Measurements from ENCODE around the gene EZH2. TPM values are rescaled to one million over a fixed set of nuclear protein-coding genes. Genes with fewer than 3 reads are reported as not detected.

Gene EZH2
- total RNA-seq, 1 experiment from 2014 or later, result 35.4 TPM

DNA sequence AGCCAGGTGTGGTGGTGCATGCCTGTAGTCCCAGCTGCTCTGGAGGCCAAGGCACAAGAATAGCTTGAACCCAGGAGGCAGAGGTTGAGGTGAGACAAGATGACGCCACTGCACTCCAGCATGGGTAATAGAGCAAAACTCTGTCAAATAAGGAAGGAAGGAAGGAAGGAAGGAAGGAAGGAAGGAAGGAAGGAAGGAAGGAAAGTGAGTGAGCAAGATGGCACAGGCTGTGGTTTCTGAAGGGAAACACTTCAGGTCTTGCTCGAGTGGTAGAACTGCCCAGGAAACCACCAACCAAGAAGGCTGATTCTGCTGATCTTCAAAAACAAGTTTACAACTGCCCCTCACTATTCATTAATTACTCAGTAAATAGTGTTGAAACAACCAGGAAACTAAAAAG lies 45.2 kb downstream of the EZH2 start:
- TF ChIP-seq HMGA2 (CRISPR knock-in tag; IDR thresholded peaks at IDR 0.05) (no peak), JAZF1 (CRISPR knock-in tag; IDR thresholded peaks at IDR 0.05) (no peak), KAT7 (CRISPR knock-in tag; IDR thresholded peaks at IDR 0.05; ENCODE audit: borderline replicate concordance) (no peak), TCF7 (CRISPR knock-in tag; IDR thresholded peaks at IDR 0.05; ENCODE audit: low read depth) (no peak), GTF2I (CRISPR knock-in tag; conservative IDR thresholded peaks at IDR 0.05) (no peak), PRRX2 (CRISPR knock-in tag; IDR thresholded peaks at IDR 0.05) (no peak), TP53 (CRISPR knock-in tag; IDR thresholded peaks at IDR 0.05) (no peak), RELA (CRISPR knock-in tag; IDR thresholded peaks at IDR 0.05; ENCODE audit: borderline replicate concordance) (no peak), NR2C2 (CRISPR knock-in tag; IDR thresholded peaks at IDR 0.05) (no peak), ETV6 (CRISPR knock-in tag; IDR thresholded peaks at IDR 0.05) (no peak)
- TF ChIP-seq, protein P1, sequence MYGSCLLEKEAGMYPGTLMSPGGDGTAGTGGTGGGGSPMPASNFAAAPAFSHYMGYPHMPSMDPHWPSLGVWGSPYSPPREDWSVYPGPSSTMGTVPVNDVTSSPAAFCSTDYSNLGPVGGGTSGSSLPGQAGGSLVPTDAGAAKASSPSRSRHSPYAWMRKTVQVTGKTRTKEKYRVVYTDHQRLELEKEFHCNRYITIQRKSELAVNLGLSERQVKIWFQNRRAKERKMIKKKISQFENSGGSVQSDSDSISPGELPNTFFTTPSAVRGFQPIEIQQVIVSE (CRISPR knock-in tag; IDR thresholded peaks at IDR 0.05; ENCODE audit: borderline replicate concordance), result no peak
- TF ChIP-seq, protein P2, sequence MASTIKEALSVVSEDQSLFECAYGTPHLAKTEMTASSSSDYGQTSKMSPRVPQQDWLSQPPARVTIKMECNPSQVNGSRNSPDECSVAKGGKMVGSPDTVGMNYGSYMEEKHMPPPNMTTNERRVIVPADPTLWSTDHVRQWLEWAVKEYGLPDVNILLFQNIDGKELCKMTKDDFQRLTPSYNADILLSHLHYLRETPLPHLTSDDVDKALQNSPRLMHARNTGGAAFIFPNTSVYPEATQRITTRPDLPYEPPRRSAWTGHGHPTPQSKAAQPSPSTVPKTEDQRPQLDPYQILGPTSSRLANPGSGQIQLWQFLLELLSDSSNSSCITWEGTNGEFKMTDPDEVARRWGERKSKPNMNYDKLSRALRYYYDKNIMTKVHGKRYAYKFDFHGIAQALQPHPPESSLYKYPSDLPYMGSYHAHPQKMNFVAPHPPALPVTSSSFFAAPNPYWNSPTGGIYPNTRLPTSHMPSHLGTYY (CRISPR knock-in tag; IDR thresholded peaks at IDR 0.05), result no peak
- TF ChIP-seq, protein P3, sequence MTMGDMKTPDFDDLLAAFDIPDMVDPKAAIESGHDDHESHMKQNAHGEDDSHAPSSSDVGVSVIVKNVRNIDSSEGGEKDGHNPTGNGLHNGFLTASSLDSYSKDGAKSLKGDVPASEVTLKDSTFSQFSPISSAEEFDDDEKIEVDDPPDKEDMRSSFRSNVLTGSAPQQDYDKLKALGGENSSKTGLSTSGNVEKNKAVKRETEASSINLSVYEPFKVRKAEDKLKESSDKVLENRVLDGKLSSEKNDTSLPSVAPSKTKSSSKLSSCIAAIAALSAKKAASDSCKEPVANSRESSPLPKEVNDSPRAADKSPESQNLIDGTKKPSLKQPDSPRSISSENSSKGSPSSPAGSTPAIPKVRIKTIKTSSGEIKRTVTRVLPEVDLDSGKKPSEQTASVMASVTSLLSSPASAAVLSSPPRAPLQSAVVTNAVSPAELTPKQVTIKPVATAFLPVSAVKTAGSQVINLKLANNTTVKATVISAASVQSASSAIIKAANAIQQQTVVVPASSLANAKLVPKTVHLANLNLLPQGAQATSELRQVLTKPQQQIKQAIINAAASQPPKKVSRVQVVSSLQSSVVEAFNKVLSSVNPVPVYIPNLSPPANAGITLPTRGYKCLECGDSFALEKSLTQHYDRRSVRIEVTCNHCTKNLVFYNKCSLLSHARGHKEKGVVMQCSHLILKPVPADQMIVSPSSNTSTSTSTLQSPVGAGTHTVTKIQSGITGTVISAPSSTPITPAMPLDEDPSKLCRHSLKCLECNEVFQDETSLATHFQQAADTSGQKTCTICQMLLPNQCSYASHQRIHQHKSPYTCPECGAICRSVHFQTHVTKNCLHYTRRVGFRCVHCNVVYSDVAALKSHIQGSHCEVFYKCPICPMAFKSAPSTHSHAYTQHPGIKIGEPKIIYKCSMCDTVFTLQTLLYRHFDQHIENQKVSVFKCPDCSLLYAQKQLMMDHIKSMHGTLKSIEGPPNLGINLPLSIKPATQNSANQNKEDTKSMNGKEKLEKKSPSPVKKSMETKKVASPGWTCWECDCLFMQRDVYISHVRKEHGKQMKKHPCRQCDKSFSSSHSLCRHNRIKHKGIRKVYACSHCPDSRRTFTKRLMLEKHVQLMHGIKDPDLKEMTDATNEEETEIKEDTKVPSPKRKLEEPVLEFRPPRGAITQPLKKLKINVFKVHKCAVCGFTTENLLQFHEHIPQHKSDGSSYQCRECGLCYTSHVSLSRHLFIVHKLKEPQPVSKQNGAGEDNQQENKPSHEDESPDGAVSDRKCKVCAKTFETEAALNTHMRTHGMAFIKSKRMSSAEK (CRISPR knock-in tag; IDR thresholded peaks at IDR 0.05; ENCODE audit: borderline replicate concordance), result no peak
- TF ChIP-seq, protein P4, sequence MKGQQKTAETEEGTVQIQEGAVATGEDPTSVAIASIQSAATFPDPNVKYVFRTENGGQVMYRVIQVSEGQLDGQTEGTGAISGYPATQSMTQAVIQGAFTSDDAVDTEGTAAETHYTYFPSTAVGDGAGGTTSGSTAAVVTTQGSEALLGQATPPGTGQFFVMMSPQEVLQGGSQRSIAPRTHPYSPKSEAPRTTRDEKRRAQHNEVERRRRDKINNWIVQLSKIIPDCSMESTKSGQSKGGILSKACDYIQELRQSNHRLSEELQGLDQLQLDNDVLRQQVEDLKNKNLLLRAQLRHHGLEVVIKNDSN (CRISPR knock-in tag; IDR thresholded peaks at IDR 0.05), result no peak
- TF ChIP-seq, protein P5, sequence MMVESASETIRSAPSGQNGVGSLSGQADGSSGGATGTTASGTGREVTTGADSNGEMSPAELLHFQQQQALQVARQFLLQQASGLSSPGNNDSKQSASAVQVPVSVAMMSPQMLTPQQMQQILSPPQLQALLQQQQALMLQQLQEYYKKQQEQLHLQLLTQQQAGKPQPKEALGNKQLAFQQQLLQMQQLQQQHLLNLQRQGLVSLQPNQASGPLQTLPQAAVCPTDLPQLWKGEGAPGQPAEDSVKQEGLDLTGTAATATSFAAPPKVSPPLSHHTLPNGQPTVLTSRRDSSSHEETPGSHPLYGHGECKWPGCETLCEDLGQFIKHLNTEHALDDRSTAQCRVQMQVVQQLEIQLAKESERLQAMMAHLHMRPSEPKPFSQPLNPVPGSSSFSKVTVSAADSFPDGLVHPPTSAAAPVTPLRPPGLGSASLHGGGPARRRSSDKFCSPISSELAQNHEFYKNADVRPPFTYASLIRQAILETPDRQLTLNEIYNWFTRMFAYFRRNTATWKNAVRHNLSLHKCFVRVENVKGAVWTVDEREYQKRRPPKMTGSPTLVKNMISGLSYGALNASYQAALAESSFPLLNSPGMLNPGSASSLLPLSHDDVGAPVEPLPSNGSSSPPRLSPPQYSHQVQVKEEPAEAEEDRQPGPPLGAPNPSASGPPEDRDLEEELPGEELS (CRISPR knock-in tag; IDR thresholded peaks at IDR 0.05), result no peak
- TF ChIP-seq, protein P6, sequence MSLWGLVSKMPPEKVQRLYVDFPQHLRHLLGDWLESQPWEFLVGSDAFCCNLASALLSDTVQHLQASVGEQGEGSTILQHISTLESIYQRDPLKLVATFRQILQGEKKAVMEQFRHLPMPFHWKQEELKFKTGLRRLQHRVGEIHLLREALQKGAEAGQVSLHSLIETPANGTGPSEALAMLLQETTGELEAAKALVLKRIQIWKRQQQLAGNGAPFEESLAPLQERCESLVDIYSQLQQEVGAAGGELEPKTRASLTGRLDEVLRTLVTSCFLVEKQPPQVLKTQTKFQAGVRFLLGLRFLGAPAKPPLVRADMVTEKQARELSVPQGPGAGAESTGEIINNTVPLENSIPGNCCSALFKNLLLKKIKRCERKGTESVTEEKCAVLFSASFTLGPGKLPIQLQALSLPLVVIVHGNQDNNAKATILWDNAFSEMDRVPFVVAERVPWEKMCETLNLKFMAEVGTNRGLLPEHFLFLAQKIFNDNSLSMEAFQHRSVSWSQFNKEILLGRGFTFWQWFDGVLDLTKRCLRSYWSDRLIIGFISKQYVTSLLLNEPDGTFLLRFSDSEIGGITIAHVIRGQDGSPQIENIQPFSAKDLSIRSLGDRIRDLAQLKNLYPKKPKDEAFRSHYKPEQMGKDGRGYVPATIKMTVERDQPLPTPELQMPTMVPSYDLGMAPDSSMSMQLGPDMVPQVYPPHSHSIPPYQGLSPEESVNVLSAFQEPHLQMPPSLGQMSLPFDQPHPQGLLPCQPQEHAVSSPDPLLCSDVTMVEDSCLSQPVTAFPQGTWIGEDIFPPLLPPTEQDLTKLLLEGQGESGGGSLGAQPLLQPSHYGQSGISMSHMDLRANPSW (CRISPR knock-in tag; conservative IDR thresholded peaks at IDR 0.05; ENCODE audit: low read depth), result no peak
- TF ChIP-seq, protein P7, sequence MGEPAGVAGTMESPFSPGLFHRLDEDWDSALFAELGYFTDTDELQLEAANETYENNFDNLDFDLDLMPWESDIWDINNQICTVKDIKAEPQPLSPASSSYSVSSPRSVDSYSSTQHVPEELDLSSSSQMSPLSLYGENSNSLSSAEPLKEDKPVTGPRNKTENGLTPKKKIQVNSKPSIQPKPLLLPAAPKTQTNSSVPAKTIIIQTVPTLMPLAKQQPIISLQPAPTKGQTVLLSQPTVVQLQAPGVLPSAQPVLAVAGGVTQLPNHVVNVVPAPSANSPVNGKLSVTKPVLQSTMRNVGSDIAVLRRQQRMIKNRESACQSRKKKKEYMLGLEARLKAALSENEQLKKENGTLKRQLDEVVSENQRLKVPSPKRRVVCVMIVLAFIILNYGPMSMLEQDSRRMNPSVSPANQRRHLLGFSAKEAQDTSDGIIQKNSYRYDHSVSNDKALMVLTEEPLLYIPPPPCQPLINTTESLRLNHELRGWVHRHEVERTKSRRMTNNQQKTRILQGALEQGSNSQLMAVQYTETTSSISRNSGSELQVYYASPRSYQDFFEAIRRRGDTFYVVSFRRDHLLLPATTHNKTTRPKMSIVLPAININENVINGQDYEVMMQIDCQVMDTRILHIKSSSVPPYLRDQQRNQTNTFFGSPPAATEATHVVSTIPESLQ (CRISPR knock-in tag; IDR thresholded peaks at IDR 0.05), result no peak
- H3K27me3 Mint-ChIP-seq (ENCODE audit: low read depth), result no peaks in the 10 kb centered on the region
- peaks cover 7% of the 10 kb centered on the region; the same call in 1 of the 2 replicates for H3K36me3 Mint-ChIP-seq
- peak overlapping the region; percentile 40; the same call in 1 of the 2 replicates for H3K27ac Mint-ChIP-seq
- DNase-seq (ENCODE audit: low spot score) (no peak), ATAC-seq (no peak)
- H3K9me3 Mint-ChIP-seq, result no peaks in the 10 kb centered on the region
- POLR2A ChIA-PET, result no interaction called here
- H3K4me1 Mint-ChIP-seq, result no peaks in the 10 kb centered on the region
- no peak overlapping the region for H3K4me3 Mint-ChIP-seq
- CTCF ChIA-PET, result no interaction called here
